CD14-positive monocyte (primary cell): Measurements from ENCODE around the gene ZNF277. TPM values are rescaled to one million over a fixed set of nuclear protein-coding genes. Genes with fewer than 3 reads are reported as not detected.
A peak's percentile ranks its signal among the peaks of the same experiment; 100 is the strongest.

ENCODE experiments used
- DNase-seq, 3 donors: peaks; one replicate each; pipeline ENCODE4 v3.0.0-alpha.2; 2011 to 2022
- H2AFZ ChIP-seq: 2 replicates; pipeline ENCODE4 v1.6.0; 2012; ENCODE audit warnings: mild to moderate bottlenecking, low read depth, low read length, inconsistent platforms; ENCODE audit not compliant: insufficient read depth, poor library complexity, severe bottlenecking
- H3K27ac ChIP-seq, 2 donors: 1 replicate in 1 of 2; 2 replicates in 1 of 2; pipeline ENCODE4 v1.5.1; 2012 to 2013; ENCODE audit warnings: low read length in 2 of 2, control low read depth in 1 of 2, inconsistent platforms in 1 of 2, low read depth in 1 of 2, mild to moderate bottlenecking in 1 of 2
- H3K27me3 ChIP-seq, 2 donors: one replicate each; pipeline versions ENCODE4 v1.6.0 to v1.6.1; 2011 to 2013; ENCODE audit warnings: low read length in 2 of 2; ENCODE audit not compliant: control insufficient read depth in 2 of 2, insufficient read depth in 2 of 2
- H3K36me3 ChIP-seq, 2 donors: replicated peaks in 1 of 2; 1 replicate in 1 of 2; 2 replicates in 1 of 2; pipeline versions ENCODE4 v1.5.1 to v1.6.1; 2012 to 2013; ENCODE audit warnings: low read length in 2 of 2, control low read depth in 1 of 2, inconsistent platforms in 1 of 2, mild to moderate bottlenecking in 1 of 2; ENCODE audit not compliant: insufficient read depth in 2 of 2, control insufficient read depth in 1 of 2
- H3K4me1 ChIP-seq, 2 donors: 1 replicate in 1 of 2; 2 replicates in 1 of 2; pipeline versions ENCODE4 v1.5.1 to v1.6.1; 2012 to 2013; ENCODE audit warnings: low read length in 2 of 2, control low read depth in 1 of 2, inconsistent platforms in 1 of 2, mild to moderate bottlenecking in 1 of 2, moderate library complexity in 1 of 2; ENCODE audit not compliant: insufficient read depth in 2 of 2, control insufficient read depth in 1 of 2
- H3K4me2 ChIP-seq: replicated peaks from 2 replicates; pipeline ENCODE3; 2012; ENCODE audit warnings: low read length, moderate library complexity, mild to moderate bottlenecking; ENCODE audit not compliant: poor library complexity, severe bottlenecking; ENCODE audit errors: extremely low read depth
- H3K4me3 ChIP-seq, 3 experiments: fragments of 200-600 bp in 1 of 3; sonication (generic) in 1 of 3; replicated peaks in 1 of 3; 1 replicate in 2 of 3; 2 replicates in 1 of 3; pipeline ENCODE4 v1.5.1; 2011 to 2013; ENCODE audit warnings: low read length in 3 of 3, mild to moderate bottlenecking in 3 of 3, control low read depth in 2 of 3, low read depth in 2 of 3, inconsistent platforms in 1 of 3, moderate library complexity in 1 of 3
- H3K79me2 ChIP-seq: 2 replicates; pipeline ENCODE4 v1.6.0; 2012; ENCODE audit warnings: mild to moderate bottlenecking, control low read depth, inconsistent platforms, low read length, moderate library complexity; ENCODE audit not compliant: insufficient read depth
- H3K9ac ChIP-seq: 2 replicates; pipeline ENCODE4 v1.6.0; 2017; ENCODE audit warnings: low read length, mild to moderate bottlenecking; ENCODE audit not compliant: insufficient read depth, poor library complexity, severe bottlenecking
- H3K9me3 ChIP-seq, 2 donors: replicated peaks in 1 of 2; 1 replicate in 1 of 2; 2 replicates in 1 of 2; pipeline versions ENCODE4 v1.5.1 to v1.6.1; 2012 to 2013; ENCODE audit warnings: low read length in 2 of 2, control low read depth in 1 of 2; ENCODE audit not compliant: control insufficient read depth in 1 of 2, insufficient read depth in 1 of 2
- H4K20me1 ChIP-seq: 2 replicates; pipeline ENCODE4 v1.6.0; 2012; ENCODE audit warnings: mild to moderate bottlenecking, low read length, control low read depth, moderate library complexity; ENCODE audit not compliant: insufficient read depth
- H3K27ac Mint-ChIP-seq, 7 donors: one replicate each; pipeline ENCODE4 v1.8.0; 2020; ENCODE audit warnings: mild to moderate bottlenecking in 7 of 7, mixed read lengths in 7 of 7, moderate library complexity in 6 of 7, inconsistent platforms in 2 of 7
- H3K27me3 Mint-ChIP-seq, 3 donors: one replicate each; pipeline ENCODE4 v1.8.0; 2021 to 2022; ENCODE audit warnings: low read depth in 3 of 3, mild to moderate bottlenecking in 3 of 3, mixed read lengths in 3 of 3, moderate library complexity in 3 of 3, inconsistent platforms in 1 of 3
- H3K36me3 Mint-ChIP-seq, 2 donors: one replicate each; pipeline ENCODE4 v1.8.0; 2020; ENCODE audit warnings: mixed read lengths in 2 of 2, inconsistent platforms in 1 of 2, mild to moderate bottlenecking in 1 of 2
- H3K4me1 Mint-ChIP-seq: one replicate; pipeline ENCODE4 v1.8.0; 2020; ENCODE audit warnings: mild to moderate bottlenecking, mixed read lengths
- H3K4me3 Mint-ChIP-seq, 2 donors: one replicate each; pipeline ENCODE4 v1.8.0; 2020; ENCODE audit warnings: mild to moderate bottlenecking in 2 of 2, mixed read lengths in 2 of 2, moderate library complexity in 1 of 2
- H3K9me3 Mint-ChIP-seq, 7 donors: one replicate each; pipeline ENCODE4 v1.8.0; 2020 to 2022; ENCODE audit warnings: mixed read lengths in 7 of 7, mild to moderate bottlenecking in 6 of 7, moderate library complexity in 6 of 7, inconsistent platforms in 2 of 7
- CTCF ChIP-seq: fragments of 200-600 bp; IDR thresholded peaks from one replicate; pipeline ENCODE4 v1.8.0; 2022; ENCODE audit warnings: antibody characterized with exemption, mild to moderate bottlenecking
- WGBS: methylation state at CpG from one replicate; pipeline ENCODE4 v1.1.5; 2013; ENCODE audit warnings: missing lambda C conversion rate; ENCODE audit not compliant: insufficient coverage; 5-methylcytosine and 5-hydroxymethylcytosine counted together
- intact Hi-C, 2 donors: fragments of 100-400 bp; cut with micrococcal nuclease; formaldehyde crosslinking; loops; one replicate each; pipeline versions ENCODE4 v1.15.0 to v1.15.1; 2023
- polyA plus RNA-seq, 3 donors: library from polyadenylated mRNA; depleted of rRNA in 1 of 3; unstranded in 2 of 3; stranded (reverse) in 1 of 3; fragments of 300-500 nt in 2 of 3; fragments of >200 nt in 1 of 3; fragmentation: Illumina TruSeq in 2 of 3; gene quantifications; 1 replicate in 2 of 3; 2 replicates in 1 of 3; pipeline ENCODE4 v1.2.3, GENCODE V29; 2012 to 2021

Gene ZNF277
- polyA plus RNA-seq, 3 donors = 17.5 to 20.7 (median 20.0) TPM

- H3K27me3 Mint-ChIP-seq = peaks cover 0 to 7% (median 2%) of the 10 kb centered on the region in 3 donors
- no peak overlapping the region for H3K4me3 ChIP-seq
- no peaks in the 10 kb centered on the region for H4K20me1 ChIP-seq
- no peaks in the 10 kb centered on the region for H3K9me3 Mint-ChIP-seq
- H3K36me3 ChIP-seq = no peaks in the 10 kb centered on the region
- H3K4me1 ChIP-seq = no peaks in the 10 kb centered on the region
- H3K9ac ChIP-seq = no peak overlapping the region
- no peak overlapping the region for H3K27ac ChIP-seq
- no peaks in the 10 kb centered on the region for H3K36me3 Mint-ChIP-seq
- no peak overlapping the region for H2AFZ ChIP-seq
- H3K9me3 ChIP-seq = no peaks in the 10 kb centered on the region
- no peaks in the 10 kb centered on the region for H3K79me2 ChIP-seq
- H3K27me3 ChIP-seq = no peaks in the 10 kb centered on the region
- TF ChIP-seq CTCF = no peak
- peak in 1 of 3 donors; percentile 5 for DNase-seq
- no peak overlapping the region for H3K27ac Mint-ChIP-seq
- H3K4me1 Mint-ChIP-seq = no peaks in the 10 kb centered on the region
- intact Hi-C loops = no loop called here
- 76% methylated on average over 9 of the region's 11 CpGs for WGBS
- H3K4me3 Mint-ChIP-seq = no peak overlapping the region
- H3K4me2 ChIP-seq = no peak overlapping the region
These were observed 177.3 kb downstream of the ZNF277 start for GRCh38 chr7:112383671-112384417.

- Histone ChIP-seq H3K4me2 (no peak overlapping the region), H3K9ac (no peak overlapping the region), H3K27ac (no peak overlapping the region), H3K4me1 (no peaks in the 10 kb centered on the region), H3K9me3 (no peaks in the 10 kb centered on the region), H3K27me3 (peaks cover under 1 to 4% of the 10 kb centered on the region in 2 donors), H3K4me3 (no peak overlapping the region), H2AFZ (no peak overlapping the region), H3K36me3 (no peaks in the 10 kb centered on the region), H4K20me1 (no peaks in the 10 kb centered on the region), H3K79me2 (no peaks in the 10 kb centered on the region)
- DNase-seq = no peak
- peaks cover 2 to 11% (median 4%) of the 10 kb centered on the region in 3 donors for H3K27me3 Mint-ChIP-seq
- no peaks in the 10 kb centered on the region for H3K36me3 Mint-ChIP-seq
- H3K9me3 Mint-ChIP-seq = no peaks in the 10 kb centered on the region
- WGBS = no CpG with 5 or more reads among the region's 3 CpGs
- H3K4me1 Mint-ChIP-seq = no peaks in the 10 kb centered on the region
- intact Hi-C loops = no loop called here
- H3K27ac Mint-ChIP-seq = no peak overlapping the region
- no peak overlapping the region for H3K4me3 Mint-ChIP-seq
- no peak for TF ChIP-seq CTCF
These were observed 179.0 kb downstream of the ZNF277 start for GRCh38 chr7:112385516-112385915.
